Measurements from ENCODE around the gene PGAP6.
"Not testable (repeated sequence)": the region's sequence is repeated elsewhere in the genome, so short reads cannot be mapped to it uniquely, and the experiment has no call there.

The PGAP6 gene

GRCh38 chr16:354291-354881 lies 27.4 kb downstream of the PGAP6 start:
- DNase-seq: peak in 1 of 10 donors; percentile 79
- intact Hi-C loops (cut with DNase I): loop anchor here (5.0 kb wide), 1 partner anchor 127 kb away; the partner anchor contains the start of gene LUC7L

- peak in 1 of 10 donors; percentile 79 for DNase-seq
- intact Hi-C loops (cut with DNase I): loop anchor here (5.0 kb wide), 1 partner anchor 126 kb away; the partner anchor contains the start of gene LUC7L
Observed at GRCh38 chr16:353404-354290, 28.1 kb downstream of the PGAP6 start.

GRCh38 chr16:352547-353403 lies 29.0 kb downstream of the PGAP6 start, which contains the start of gene AXIN1:
Gene AXIN1, minus strand, starts transcription at chr16:352723. Its CDS starts 5,698 bp downstream, at chr16:347025.
- intact Hi-C loops (cut with DNase I): loop anchor here (5.0 kb wide), 1 partner anchor 125 kb away; the partner anchor contains the start of gene LUC7L
- peak; percentile 82 to 99 (median 90) for DNase-seq

- intact Hi-C loops (cut with DNase I): loop anchor here (5.0 kb wide), 1 partner anchor 125 kb away; the partner anchor contains the start of gene LUC7L
- DNase-seq: peak in 1 of 10 donors; percentile 86
Observed at GRCh38 chr16:351804-352520, 29.8 kb downstream of the PGAP6 start.

GRCh38 chr16:350203-350602 lies 31.6 kb downstream of the PGAP6 start:
- intact Hi-C loops (cut with DNase I): loop anchor here (5.0 kb wide), 1 partner anchor 123 kb away; the partner anchor contains the start of gene LUC7L
- DNase-seq: no peak

GRCh38 chr16:349211-349610 lies 32.6 kb downstream of the PGAP6 start:
- intact Hi-C loops (cut with DNase I): no loop called here
- no peak for DNase-seq

GRCh38 chr16:348495-348894 lies 33.3 kb downstream of the PGAP6 start:
- DNase-seq; intact Hi-C loops (cut with DNase I): not testable (repeated sequence)

- intact Hi-C loops (cut with DNase I): no loop called here
- peak in 1 of 10 donors; percentile 78 for DNase-seq
Observed at GRCh38 chr16:347203-347602, 34.6 kb downstream of the PGAP6 start.

- intact Hi-C loops (cut with DNase I): no loop called here
- no peak for DNase-seq
Observed at GRCh38 chr16:346587-346986, 35.2 kb downstream of the PGAP6 start.

GRCh38 chr16:345772-346171 lies 36.0 kb downstream of the PGAP6 start:
- DNase-seq: no peak
- intact Hi-C loops (cut with DNase I): no loop called here

- no peak for DNase-seq
- intact Hi-C loops (cut with DNase I): no loop called here
Observed at GRCh38 chr16:342455-343213, 39.1 kb downstream of the PGAP6 start.

GRCh38 chr16:341974-342336 lies 39.8 kb downstream of the PGAP6 start:
- intact Hi-C loops (cut with DNase I); DNase-seq: not testable (repeated sequence)

GRCh38 chr16:341095-341973 lies 40.4 kb downstream of the PGAP6 start:
- DNase-seq; intact Hi-C loops (cut with DNase I): not testable (repeated sequence)

- intact Hi-C loops (cut with DNase I): no loop called here
- no peak for DNase-seq
Observed at GRCh38 chr16:340370-341091, 41.2 kb downstream of the PGAP6 start.

GRCh38 chr16:339680-340079 lies 42.1 kb downstream of the PGAP6 start:
- DNase-seq: no peak
- intact Hi-C loops (cut with DNase I): no loop called here

- DNase-seq: peak in 1 of 10 donors; percentile 79
Observed at GRCh38 chr16:337975-338575, 43.7 kb downstream of the PGAP6 start.

GRCh38 chr16:337437-337836 lies 44.3 kb downstream of the PGAP6 start:
- DNase-seq: peak in 1 of 10 donors; percentile 84
- intact Hi-C loops (cut with DNase I): no loop called here

More at GRCh38 chr16:337975-338575, 43.7 kb downstream of the PGAP6 start:
- intact Hi-C loops (cut with DNase I): no loop called here
